ENCODE results near the gene SAPCD2.

GRCh38 chr9:137064880-137065164 lies 5.5 kb downstream of the SAPCD2 start:
- TF ChIP-seq CTCF (IDR thresholded peaks at IDR 0.05; ENCODE audit: low read length) = no peak
- no peak for TF ChIP-seq EZH2 (optimal IDR thresholded peaks at IDR 0.05; ENCODE audit: low read depth, low read length)
- no peak for TF ChIP-seq EZH2phosphoT487 (IDR thresholded peaks at IDR 0.05; ENCODE audit: low read length)

All from MM.1S (cell line).